ENCODE data around the gene TRIM34. TPM values are rescaled to one million over a fixed set of nuclear protein-coding genes. Genes with fewer than 3 reads are reported as not detected.
"Not testable (repeated sequence)": the region's sequence is repeated elsewhere in the genome, so short reads cannot be mapped to it uniquely, and the experiment has no call there.

TRIM34 gene
- 25.9 and 28.7 TPM in 2 replicates for total RNA-seq

- Mint-ChIP-seq H3K4me1 (peaks cover 46% of the 10 kb centered on the region), H3K27ac (peak within 1 kb of the TSS; percentile 96), H3K36me3 (ENCODE audit: low read depth) (peaks cover 14% of the 10 kb centered on the region), H3K27me3 (no peaks in the 10 kb centered on the region), H3K4me3 (peak within 1 kb of the TSS; percentile 94), H3K9me3 (no peaks in the 10 kb centered on the region)
- DNase-seq, result peak; percentile 35
- ATAC-seq (ENCODE audit: low read depth), result peak; percentile 98
- no peak for TF ChIP-seq CTCF (IDR thresholded peaks at IDR 0.05)
- intact Hi-C loops (cut with micrococcal nuclease), result loop anchor here (1.0 to 10.0 kb wide), 7 partner anchors 8 to 1890 kb away; partner anchors contain the start of genes FHIP1B, PPFIBP2, TRIM22 and TRIM3
- CTCF ChIA-PET, result interaction anchor here (1.2 to 1.3 kb wide), 2 partner anchors 60 to 65 kb away, joined by 3 to 4 read pairs; partner anchors contain the start of gene TRIM22
- POLR2A ChIA-PET, result interaction anchor here (0.5 to 3.0 kb wide), 9 partner anchors 11 to 1017 kb away, joined by 3 to 21 read pairs (median 3); partner anchors contain the start of genes TRIM22 and TRIM68
Measured at GRCh38 chr11:5624489-5625279, at the start of gene TRIM34. Gene TRIM34, plus strand, starts transcription at chr11:5625001. Its CDS starts 7,331 bp downstream, at chr11:5632332.

GRCh38 chr11:5575152-5575551, 49.6 kb upstream of the TRIM34 start:
- POLR2A ChIA-PET, result no interaction called here
- no peak for TF ChIP-seq CTCF (IDR thresholded peaks at IDR 0.05)
- Mint-ChIP-seq H3K36me3 (ENCODE audit: low read depth) (no peaks in the 10 kb centered on the region), H3K27ac (no peak overlapping the region), H3K9me3 (no peaks in the 10 kb centered on the region), H3K4me1 (no peaks in the 10 kb centered on the region), H3K27me3 (no peaks in the 10 kb centered on the region), H3K4me3 (no peak overlapping the region)
- ATAC-seq (ENCODE audit: low read depth) (no peak), DNase-seq (no peak)
- intact Hi-C loops (cut with micrococcal nuclease), result no loop called here
- CTCF ChIA-PET, result no interaction called here

- TF ChIP-seq CTCF (IDR thresholded peaks at IDR 0.05), result no peak
- DNase-seq, result no peak
- ChIA-PET POLR2A (no interaction called here), CTCF (no interaction called here)
- H3K27ac Mint-ChIP-seq, result no peak overlapping the region
- H3K9me3 Mint-ChIP-seq, result no peaks in the 10 kb centered on the region
- intact Hi-C loops (cut with micrococcal nuclease), result no loop called here
- ATAC-seq (ENCODE audit: low read depth), result no peak
- H3K36me3 Mint-ChIP-seq (ENCODE audit: low read depth), result no peaks in the 10 kb centered on the region
- H3K4me1 Mint-ChIP-seq, result no peaks in the 10 kb centered on the region
- no peak overlapping the region for H3K4me3 Mint-ChIP-seq
- no peaks in the 10 kb centered on the region for H3K27me3 Mint-ChIP-seq
Measured at GRCh38 chr11:5577101-5577500, 47.7 kb upstream of the TRIM34 start.

- DNase-seq, result no peak
- ChIA-PET POLR2A (no interaction called here), CTCF (no interaction called here)
- Mint-ChIP-seq H3K4me1 (no peaks in the 10 kb centered on the region), H3K36me3 (ENCODE audit: low read depth) (no peaks in the 10 kb centered on the region), H3K27me3 (no peaks in the 10 kb centered on the region), H3K27ac (no peak within 1 kb of the TSS), H3K4me3 (no peak within 1 kb of the TSS), H3K9me3 (peaks cover 3% of the 10 kb centered on the region)
- TF ChIP-seq CTCF (IDR thresholded peaks at IDR 0.05), result no peak
- ATAC-seq (ENCODE audit: low read depth), result no peak
- intact Hi-C loops (cut with micrococcal nuclease), result no loop called here
Measured at GRCh38 chr11:5580577-5580976, 44.2 kb upstream of the TRIM34 start, which contains the start of gene OR52B6. Gene OR52B6, plus strand, starts transcription at chr11:5580877. Its CDS starts 0 bp downstream, at chr11:5580877.

GRCh38 chr11:5581014-5581413, 43.8 kb upstream of the TRIM34 start:
- ATAC-seq (ENCODE audit: low read depth), result no peak
- Mint-ChIP-seq H3K27ac (no peak overlapping the region), H3K4me3 (no peak overlapping the region), H3K27me3 (no peaks in the 10 kb centered on the region), H3K36me3 (ENCODE audit: low read depth) (no peaks in the 10 kb centered on the region), H3K4me1 (no peaks in the 10 kb centered on the region), H3K9me3 (peaks cover 3% of the 10 kb centered on the region)
- ChIA-PET CTCF (no interaction called here), POLR2A (no interaction called here)
- intact Hi-C loops (cut with micrococcal nuclease), result no loop called here
- TF ChIP-seq CTCF (IDR thresholded peaks at IDR 0.05), result no peak
- no peak for DNase-seq

- DNase-seq; ATAC-seq (ENCODE audit: low read depth); H3K36me3 Mint-ChIP-seq (ENCODE audit: low read depth); H3K4me1 Mint-ChIP-seq; H3K4me3 Mint-ChIP-seq; CTCF ChIA-PET; intact Hi-C loops (cut with micrococcal nuclease); POLR2A ChIA-PET; H3K27me3 Mint-ChIP-seq; H3K9me3 Mint-ChIP-seq; H3K27ac Mint-ChIP-seq: not testable (repeated sequence)
Measured at GRCh38 chr11:5584458-5584857, 40.3 kb upstream of the TRIM34 start.

- H3K27me3 Mint-ChIP-seq; H3K9me3 Mint-ChIP-seq; H3K4me1 Mint-ChIP-seq; POLR2A ChIA-PET; H3K36me3 Mint-ChIP-seq (ENCODE audit: low read depth); ATAC-seq (ENCODE audit: low read depth); DNase-seq; intact Hi-C loops (cut with micrococcal nuclease); H3K27ac Mint-ChIP-seq; H3K4me3 Mint-ChIP-seq; CTCF ChIA-PET: not testable (repeated sequence)
Measured at GRCh38 chr11:5589906-5590305, 34.9 kb upstream of the TRIM34 start.

All from activated B cell treated with CpG ODN at 0.5 μM for 24 hours (primary cell).